LNCAP (cell line): ENCODE measurements around the gene TMEM181.

ENCODE experiments used
- TF ChIP-seq, protein P1 (sequence below): fragments of 450-650 bp; IDR thresholded peaks from 2 replicates; pipeline ENCODE4 v1.5.1; 2017; ENCODE audit warnings: mild to moderate bottlenecking

The TMEM181 gene

DNA sequence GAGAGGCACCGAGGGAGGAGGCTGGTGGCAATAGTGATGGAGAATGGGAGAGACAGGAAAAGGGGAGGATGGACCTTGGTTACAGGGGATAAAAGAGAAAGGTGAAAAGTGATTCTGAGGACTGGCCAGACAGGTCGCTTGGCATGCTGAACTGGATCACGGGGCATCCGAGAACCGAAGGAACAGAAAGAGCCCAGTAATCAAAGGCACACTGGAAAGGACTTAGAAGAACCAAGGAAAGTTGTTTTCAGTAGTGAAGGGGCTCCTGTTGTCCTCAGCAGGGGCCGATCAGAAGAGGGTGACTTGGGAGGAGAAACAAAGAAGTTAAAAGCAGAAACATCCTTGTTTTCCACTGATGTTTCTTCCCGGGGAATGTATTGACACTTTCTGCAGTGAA lies 108.8 kb downstream of the TMEM181 start:
- TF ChIP-seq, protein P1, sequence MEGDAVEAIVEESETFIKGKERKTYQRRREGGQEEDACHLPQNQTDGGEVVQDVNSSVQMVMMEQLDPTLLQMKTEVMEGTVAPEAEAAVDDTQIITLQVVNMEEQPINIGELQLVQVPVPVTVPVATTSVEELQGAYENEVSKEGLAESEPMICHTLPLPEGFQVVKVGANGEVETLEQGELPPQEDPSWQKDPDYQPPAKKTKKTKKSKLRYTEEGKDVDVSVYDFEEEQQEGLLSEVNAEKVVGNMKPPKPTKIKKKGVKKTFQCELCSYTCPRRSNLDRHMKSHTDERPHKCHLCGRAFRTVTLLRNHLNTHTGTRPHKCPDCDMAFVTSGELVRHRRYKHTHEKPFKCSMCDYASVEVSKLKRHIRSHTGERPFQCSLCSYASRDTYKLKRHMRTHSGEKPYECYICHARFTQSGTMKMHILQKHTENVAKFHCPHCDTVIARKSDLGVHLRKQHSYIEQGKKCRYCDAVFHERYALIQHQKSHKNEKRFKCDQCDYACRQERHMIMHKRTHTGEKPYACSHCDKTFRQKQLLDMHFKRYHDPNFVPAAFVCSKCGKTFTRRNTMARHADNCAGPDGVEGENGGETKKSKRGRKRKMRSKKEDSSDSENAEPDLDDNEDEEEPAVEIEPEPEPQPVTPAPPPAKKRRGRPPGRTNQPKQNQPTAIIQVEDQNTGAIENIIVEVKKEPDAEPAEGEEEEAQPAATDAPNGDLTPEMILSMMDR, result no peak

DNA sequence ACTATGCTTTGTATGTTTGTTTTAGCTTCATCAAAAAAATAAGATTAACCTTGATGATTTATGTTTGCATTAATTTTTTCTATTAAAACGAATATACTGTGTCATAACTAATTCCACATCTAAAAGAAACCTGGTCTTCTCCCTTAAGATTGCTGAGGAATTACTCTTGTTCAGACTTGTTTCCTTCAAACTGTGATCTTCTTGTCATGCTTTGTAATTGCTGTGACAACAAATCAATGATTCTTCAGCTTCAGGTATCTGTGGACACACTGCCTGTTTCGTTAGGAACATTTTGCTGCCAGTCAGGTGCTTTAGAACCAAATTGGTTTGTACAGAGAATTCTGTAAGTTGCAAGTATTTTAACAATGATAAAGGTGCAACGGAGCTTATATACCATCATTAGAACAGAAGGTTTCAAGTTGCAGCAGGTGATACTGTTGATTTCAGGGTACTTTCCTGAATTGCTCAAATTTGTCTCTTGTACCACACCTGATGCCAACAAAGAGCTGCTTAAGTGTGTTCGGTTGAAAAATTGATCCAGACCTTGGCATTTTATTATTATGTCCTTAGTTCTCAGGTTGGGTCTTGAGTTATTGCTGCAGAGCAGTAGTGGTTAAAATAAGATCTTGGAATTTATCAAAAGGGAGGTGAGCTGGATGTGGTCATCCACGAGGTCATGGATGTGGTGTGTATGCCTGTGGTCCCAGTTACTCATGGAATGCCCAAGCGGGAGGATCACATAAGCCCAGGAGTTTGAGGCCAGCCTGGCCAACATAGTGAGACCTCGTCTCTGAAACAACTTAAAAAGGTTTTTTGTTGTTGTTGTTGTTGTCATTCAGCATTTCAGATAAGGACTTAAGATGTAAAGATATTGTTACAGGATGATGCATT lies 109.5 kb downstream of the TMEM181 start:
- TF ChIP-seq, protein P1, result no peak

DNA sequence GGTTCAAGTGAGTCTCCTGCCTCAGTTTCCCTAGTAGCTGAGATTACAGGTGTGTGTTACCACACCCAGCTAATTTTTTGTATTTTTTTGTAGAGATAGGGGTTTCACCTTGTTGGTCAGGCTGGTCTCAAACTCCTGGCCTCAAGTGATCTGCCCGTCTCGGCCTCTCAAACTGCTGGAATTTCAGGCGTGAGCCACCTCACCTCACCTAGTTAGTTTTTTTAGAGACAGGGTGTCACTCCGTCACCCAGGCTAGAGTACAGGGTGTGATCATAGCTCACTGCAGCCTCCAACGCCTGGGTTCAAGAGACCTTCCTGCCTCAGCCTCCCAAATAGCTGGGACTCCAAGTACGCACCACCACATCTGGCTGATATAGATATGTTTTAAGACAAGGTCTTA lies 112.8 kb downstream of the TMEM181 start:
- TF ChIP-seq, protein P1, result no peak

DNA sequence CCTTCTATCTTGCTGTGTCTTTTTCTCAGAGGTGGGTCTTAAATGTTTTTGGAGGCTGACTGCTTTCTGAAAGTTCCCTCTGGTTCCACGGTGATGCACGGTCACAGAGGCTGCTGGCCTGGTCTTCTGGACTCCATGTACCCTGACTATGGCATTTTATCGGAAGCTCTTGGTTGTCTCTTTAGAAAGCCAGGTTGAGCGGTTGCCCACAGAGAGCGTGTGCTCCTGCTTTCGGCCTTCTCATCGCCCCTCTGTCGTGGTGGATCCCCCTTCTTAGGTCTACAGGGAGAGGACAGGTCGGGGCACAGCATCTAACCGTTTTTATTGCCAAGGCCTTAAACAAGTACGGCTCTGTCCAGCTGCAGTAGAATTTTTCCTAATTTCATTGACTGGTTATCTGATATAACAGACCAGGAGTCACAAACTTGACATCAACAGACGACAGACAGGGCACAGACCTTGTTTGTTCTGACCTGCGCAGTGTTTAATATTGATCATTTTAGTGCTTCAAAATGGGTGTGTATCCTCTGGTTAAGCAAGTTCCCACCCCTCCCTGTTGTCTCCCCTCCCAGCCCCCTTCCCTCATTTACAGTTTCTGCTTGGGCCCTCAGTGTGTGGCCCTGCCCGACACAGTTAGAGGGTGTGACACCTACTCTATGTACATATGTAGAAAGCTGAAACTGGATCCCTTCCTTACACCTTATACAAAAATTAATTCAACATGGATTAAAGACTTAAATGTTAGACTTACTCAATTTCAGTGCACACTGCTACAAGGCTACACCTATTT lies 114.6 kb downstream of the TMEM181 start:
- TF ChIP-seq, protein P1, result no peak

DNA sequence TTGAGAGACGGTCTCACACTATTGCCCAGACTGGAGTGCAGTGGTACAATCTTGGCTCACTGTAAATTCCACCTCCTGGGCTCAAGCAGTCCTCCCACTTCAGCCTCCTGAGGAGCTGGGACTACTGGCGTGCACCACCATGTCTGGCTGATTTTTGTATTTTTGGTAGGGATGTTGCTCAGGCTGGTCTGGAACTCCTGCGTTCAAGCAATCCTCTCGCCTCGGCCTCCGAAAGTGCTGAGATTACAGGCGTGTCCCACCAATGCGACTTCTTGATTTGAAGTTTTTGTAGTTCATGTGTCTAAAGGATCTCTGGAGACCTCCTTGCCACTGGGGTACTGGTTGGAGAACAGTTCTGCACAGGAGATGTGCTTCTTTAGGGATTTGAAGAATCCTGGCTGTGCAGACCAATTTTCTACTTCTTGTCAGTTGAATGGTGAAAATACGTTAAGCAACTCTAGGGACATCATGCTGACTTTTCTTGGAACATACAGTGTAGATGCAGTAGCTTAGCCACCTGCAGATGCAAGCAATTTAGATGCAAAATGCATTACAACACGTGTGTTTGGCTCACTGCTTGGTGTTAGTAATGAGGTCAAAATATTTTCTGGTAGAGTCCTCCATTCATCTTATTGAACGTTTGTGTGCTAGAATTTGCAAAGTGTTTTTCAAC lies 118.2 kb downstream of the TMEM181 start:
- TF ChIP-seq, protein P1, result no peak

DNA sequence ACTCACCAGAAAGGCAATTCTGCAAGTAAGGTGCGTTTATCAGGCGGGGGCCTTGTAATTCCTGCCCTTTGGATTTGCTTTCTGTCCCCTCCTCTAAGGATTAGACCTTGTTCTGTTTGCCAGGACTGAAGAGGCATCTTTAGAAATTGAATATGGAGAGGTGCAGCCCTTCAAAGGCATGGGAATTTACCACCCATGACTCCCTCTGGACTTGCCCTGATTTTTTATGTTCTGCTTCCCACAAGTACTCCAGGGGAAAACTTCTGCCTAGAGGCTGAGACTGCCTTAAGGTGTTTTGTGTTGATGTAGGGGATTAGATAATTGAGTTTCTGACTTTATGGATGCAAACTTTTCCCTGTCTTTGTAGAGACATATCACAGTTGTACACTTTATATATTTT lies 120.1 kb downstream of the TMEM181 start:
- TF ChIP-seq, protein P1, result no peak

DNA sequence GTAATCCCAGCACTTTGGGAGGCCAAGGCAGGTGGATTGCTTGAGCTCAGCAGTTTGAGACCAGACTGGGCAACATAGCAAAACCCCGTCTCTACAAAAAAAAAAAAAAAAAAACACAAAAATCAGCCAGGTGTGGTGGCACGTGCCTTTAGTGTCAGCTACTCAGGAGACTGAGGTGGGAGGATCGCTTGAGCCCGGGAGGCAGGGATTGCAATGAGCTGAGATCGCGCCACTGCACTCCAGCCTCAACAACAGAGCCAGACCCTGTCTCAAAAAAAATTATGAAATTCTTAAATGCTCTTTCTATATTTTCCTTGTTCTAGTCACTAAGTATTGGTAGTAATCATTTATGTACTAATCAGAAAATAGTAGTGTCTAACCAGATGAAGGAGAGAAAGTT lies 120.6 kb downstream of the TMEM181 start:
- TF ChIP-seq, protein P1, result no peak
